Tibial nerve (tissue), 4 donors: Measurements from ENCODE around the gene ISLR. TPM values are rescaled to one million over a fixed set of nuclear protein-coding genes. Genes with fewer than 3 reads are reported as not detected.

Experiments used
- DNase-seq, 2 donors: peaks; one replicate each; pipeline ENCODE4 v3.0.0-alpha.2; 2019; ENCODE audit warnings: low spot score in 2 of 2
- H3K27ac ChIP-seq, 4 donors: fragments of 200-600 bp; sonication (generic) in 3 of 4; one replicate each; pipeline ENCODE4 v1.5.1; 2017 to 2019; ENCODE audit warnings: mild to moderate bottlenecking in 1 of 4
- H3K27me3 ChIP-seq, 2 donors: fragments of 200-600 bp; sonication (generic) in 1 of 2; one replicate each; pipeline versions ENCODE4 v1.5.1 to v1.6.0; 2017 to 2019
- H3K36me3 ChIP-seq, 3 donors: fragments of 200-600 bp; sonication (generic); one replicate each; pipeline ENCODE4 v1.5.1; 2018 to 2019
- H3K4me1 ChIP-seq, 4 donors: fragments of 200-600 bp; sonication (generic) in 3 of 4; one replicate each; pipeline ENCODE4 v1.5.1; 2017 to 2019
- H3K4me3 ChIP-seq, 4 donors: fragments of 200-600 bp; sonication (generic) in 3 of 4; one replicate each; pipeline ENCODE4 v1.5.1; 2017 to 2019; ENCODE audit warnings: mild to moderate bottlenecking in 1 of 4, moderate library complexity in 1 of 4
- H3K9me3 ChIP-seq, 4 donors: fragments of 200-600 bp; sonication (generic) in 3 of 4; one replicate each; pipeline ENCODE4 v1.5.1; 2017 to 2019
- EP300 ChIP-seq, 2 donors: sonication (generic); formaldehyde crosslinking; IDR thresholded peaks; one replicate each; pipeline ENCODE4 v1.6.1; 2017; ENCODE audit warnings: antibody characterized with exemption in 2 of 2, mild to moderate bottlenecking in 1 of 2
- POLR2A ChIP-seq, 2 donors: fragments of 450-650 bp; IDR thresholded peaks; one replicate each; pipeline ENCODE4 v1.6.1; 2017; ENCODE audit warnings: antibody characterized with exemption in 2 of 2, mild to moderate bottlenecking in 2 of 2, moderate library complexity in 2 of 2
- WGBS, 2 donors: methylation state at CpG; one replicate each; pipeline ENCODE4 v1.1.5; 2018; 5-methylcytosine and 5-hydroxymethylcytosine counted together
- total RNA-seq, 4 donors: library from RNA; depleted of rRNA; stranded (reverse); fragments of >200 nt; gene quantifications; one replicate each; pipeline ENCODE4 v1.1.0, GENCODE V29; 2016
- TF ChIP-seq, protein P1 (sequence below), 5 experiments: fragments of 200-600 bp in 3 of 5; fragments of 450-650 bp in 2 of 5; sonication (generic) in 3 of 5; IDR thresholded peaks; one replicate each; pipeline ENCODE4 v1.5.1; 2016 to 2019; ENCODE audit warnings: antibody characterized with exemption in 5 of 5, mild to moderate bottlenecking in 3 of 5, moderate library complexity in 2 of 5

ISLR gene
- total RNA-seq, 4 donors from 2014 or later = 41.7 to 250 (median 164) TPM

DNA sequence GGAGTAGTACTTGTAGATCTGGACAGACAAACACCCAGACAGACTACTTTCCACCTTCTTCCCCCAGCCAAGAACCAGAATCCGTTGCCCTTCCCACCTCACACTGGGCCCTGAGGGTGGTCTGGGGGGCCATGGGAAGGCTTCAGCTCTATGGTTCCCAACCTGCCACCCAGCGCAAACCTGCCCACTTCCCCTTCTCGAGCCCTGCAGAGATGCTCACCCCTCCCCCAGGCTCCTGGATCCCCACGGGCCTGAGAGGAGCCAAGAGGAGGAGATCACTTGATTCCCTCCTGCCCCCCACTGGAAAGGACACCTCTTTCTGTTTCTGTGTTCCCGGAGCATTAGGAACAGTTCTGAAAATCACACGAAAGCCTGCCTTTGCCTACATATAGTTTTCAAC lies 20.4 kb downstream of the ISLR start:
- Histone ChIP-seq H3K27me3 (no peaks in the 10 kb centered on the region), H3K9me3 (no peaks in the 10 kb centered on the region), H3K27ac (no peak overlapping the region), H3K4me3 (no peak overlapping the region), H3K36me3 (no peaks in the 10 kb centered on the region), H3K4me1 (peaks cover 0 to 8% (median 0%) of the 10 kb centered on the region in 4 donors)
- TF ChIP-seq POLR2A (IDR thresholded peaks at IDR 0.05) (no peak), EP300 (IDR thresholded peaks at IDR 0.05) (no peak)
- TF ChIP-seq, protein P1, sequence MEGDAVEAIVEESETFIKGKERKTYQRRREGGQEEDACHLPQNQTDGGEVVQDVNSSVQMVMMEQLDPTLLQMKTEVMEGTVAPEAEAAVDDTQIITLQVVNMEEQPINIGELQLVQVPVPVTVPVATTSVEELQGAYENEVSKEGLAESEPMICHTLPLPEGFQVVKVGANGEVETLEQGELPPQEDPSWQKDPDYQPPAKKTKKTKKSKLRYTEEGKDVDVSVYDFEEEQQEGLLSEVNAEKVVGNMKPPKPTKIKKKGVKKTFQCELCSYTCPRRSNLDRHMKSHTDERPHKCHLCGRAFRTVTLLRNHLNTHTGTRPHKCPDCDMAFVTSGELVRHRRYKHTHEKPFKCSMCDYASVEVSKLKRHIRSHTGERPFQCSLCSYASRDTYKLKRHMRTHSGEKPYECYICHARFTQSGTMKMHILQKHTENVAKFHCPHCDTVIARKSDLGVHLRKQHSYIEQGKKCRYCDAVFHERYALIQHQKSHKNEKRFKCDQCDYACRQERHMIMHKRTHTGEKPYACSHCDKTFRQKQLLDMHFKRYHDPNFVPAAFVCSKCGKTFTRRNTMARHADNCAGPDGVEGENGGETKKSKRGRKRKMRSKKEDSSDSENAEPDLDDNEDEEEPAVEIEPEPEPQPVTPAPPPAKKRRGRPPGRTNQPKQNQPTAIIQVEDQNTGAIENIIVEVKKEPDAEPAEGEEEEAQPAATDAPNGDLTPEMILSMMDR (IDR thresholded peaks at IDR 0.05) = no peak
- no peak for DNase-seq
- 70 to 82% methylated on average over 6 of the region's 6 CpGs for WGBS, 2 donors

DNA sequence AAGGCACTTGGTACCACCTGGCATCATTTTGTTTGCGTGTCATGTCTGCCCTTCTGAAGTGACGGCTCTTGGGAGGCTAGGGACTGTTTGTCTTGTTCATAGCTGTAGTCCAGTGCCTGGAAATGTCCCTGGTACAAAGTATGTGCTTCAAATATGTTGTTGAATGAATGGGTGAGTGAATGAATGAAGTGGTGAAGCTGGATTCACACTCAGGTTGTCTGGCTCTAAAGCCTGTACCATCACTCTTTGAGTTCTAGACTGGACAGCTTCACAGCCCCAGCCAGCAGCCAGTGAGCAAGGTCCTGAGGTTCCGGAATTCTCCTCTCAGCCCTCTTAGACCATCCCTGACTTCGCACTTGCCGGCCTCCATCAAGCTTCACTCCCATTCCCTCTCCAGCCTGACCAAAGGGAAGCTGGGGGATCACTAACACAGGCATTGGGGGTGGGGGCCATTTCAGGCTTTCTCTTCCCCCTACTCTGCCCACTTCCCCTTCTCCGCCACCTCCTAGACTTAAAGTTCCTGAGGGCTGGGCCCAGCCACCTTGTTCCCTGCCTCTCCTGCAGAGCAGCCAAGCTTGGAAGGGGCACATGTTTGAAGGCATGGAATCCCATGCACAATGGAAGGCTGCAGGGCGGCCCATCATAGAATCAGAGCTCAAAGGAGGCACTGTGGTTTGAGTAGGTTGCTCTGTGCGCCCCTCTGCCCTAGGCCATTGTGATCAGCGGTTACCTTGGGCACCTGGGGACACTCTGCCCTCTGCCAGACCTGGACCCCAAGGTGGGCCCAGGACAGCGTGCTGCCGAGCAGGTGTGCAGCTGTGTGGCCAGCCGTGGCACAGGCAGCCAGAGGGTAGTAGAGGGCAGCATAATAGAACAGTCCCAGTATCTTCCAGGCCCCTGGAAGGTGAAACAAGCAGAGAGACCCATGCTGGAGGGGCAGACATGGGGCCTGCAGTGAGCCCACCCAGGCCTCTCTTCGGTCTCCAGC lies 21.4 kb downstream of the ISLR start:
- H3K4me3 ChIP-seq = no peak overlapping the region

DNA sequence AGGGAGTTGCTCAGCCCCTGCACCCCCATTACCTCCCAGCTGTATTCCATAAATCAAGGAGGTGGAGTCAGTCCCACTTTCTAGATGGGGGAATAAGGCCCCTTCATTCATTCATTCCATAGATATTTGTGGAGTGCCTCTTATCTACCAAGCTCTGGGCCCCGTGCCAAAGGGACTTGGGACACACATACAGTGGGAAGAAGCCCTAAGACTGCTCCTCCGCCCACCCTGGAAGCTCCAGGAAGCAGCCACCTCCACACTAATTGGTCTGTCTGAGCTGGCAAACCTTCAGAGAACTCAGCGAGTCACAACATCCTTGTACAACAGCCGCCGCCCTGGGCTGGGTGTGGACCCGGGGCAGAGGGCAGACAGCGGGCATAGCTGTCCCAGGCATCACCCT lies 22.7 kb downstream of the ISLR start:
- no peaks in the 10 kb centered on the region for H3K27me3 ChIP-seq
- TF ChIP-seq, protein P1 (IDR thresholded peaks at IDR 0.05) = no peak
- TF ChIP-seq POLR2A (IDR thresholded peaks at IDR 0.05) (no peak), EP300 (IDR thresholded peaks at IDR 0.05) (no peak)
- no peak for DNase-seq
- H3K27ac ChIP-seq = no peak overlapping the region
- WGBS, 2 donors = 27 to 31% methylated on average over 4 to 7 of the region's 7 CpGs
- no peaks in the 10 kb centered on the region for H3K9me3 ChIP-seq
- H3K4me3 ChIP-seq = no peak overlapping the region
- peaks cover 0 to 24% (median 5%) of the 10 kb centered on the region in 4 donors for H3K4me1 ChIP-seq
- no peaks in the 10 kb centered on the region for H3K36me3 ChIP-seq

More for the DNA sequence above, 21.4 kb downstream of the ISLR start:
- WGBS, 2 donors = 88 to 95% methylated on average over 13 of the region's 13 CpGs
- Histone ChIP-seq H3K4me1 (peaks cover 0 to 11% (median under 1%) of the 10 kb centered on the region in 4 donors), H3K27ac (no peak overlapping the region), H3K27me3 (no peaks in the 10 kb centered on the region), H3K9me3 (no peaks in the 10 kb centered on the region), H3K36me3 (no peaks in the 10 kb centered on the region)
- no peak for DNase-seq
- TF ChIP-seq POLR2A (IDR thresholded peaks at IDR 0.05) = no peak
- TF ChIP-seq EP300 (IDR thresholded peaks at IDR 0.05) = no peak
- TF ChIP-seq, protein P1 (IDR thresholded peaks at IDR 0.05) = no peak

DNA sequence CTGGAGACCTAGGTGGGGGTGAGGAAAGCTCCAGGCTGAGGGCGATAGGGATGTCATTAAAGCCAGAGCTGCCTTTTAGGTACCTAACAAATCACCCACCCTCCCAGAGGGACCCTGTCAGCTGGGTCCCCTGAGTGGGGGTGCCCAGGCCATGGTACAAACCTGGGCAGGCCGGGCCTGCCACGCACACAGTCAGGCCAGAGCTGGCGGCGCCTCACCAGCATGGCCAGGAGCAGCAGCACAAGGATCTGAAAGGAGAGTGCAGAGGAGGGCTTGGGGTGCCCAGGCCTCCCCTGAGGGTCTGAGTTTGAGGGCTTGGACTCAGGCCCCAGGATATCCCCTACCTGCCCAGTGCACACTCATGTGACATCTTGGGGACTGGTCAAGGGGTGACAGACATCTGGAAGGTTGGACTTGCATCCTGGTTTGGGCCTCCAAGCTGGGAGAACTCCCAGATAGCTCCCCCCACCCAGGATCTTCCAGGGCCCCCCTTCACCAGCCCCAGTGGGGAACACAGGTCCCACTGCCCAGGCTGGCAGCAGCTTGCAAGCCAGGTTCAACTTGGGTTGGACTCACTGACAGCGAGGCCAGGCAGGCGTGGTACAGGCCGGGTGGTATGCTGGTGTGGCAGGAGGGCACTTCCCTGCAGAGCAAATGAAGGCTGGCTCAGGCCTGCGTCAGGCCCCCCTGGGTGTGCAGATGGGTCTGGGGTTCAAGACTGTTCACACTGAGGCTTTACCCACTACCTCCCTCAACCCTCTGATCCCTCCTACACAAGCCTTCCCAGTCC lies 23.9 kb downstream of the ISLR start:
- 83 to 90% methylated on average over 5 to 9 of the region's 9 CpGs for WGBS, 2 donors
- no peak for TF ChIP-seq EP300 (IDR thresholded peaks at IDR 0.05)
- TF ChIP-seq POLR2A (IDR thresholded peaks at IDR 0.05) = no peak
- TF ChIP-seq, protein P1 (IDR thresholded peaks at IDR 0.05) = no peak
- Histone ChIP-seq H3K36me3 (no peaks in the 10 kb centered on the region), H3K9me3 (no peaks in the 10 kb centered on the region), H3K4me1 (peaks cover 0 to 36% (median 11%) of the 10 kb centered on the region in 4 donors), H3K27ac (no peak overlapping the region), H3K27me3 (peaks cover 0 to 3% of the 10 kb centered on the region in 2 donors), H3K4me3 (no peak overlapping the region)
- DNase-seq = no peak
